GM18873 (cell line): ENCODE measurements around the gene COMP.

Source experiments
- ATAC-seq: cut with Tn5 transposase; IDR thresholded peaks from one replicate; pipeline ENCODE4 v1.9.1; 2021; ENCODE audit warnings: mild to moderate bottlenecking, moderate library complexity, moderate number of reproducible peaks; ENCODE audit not compliant: unreplicated experiment, low FRiP score

The COMP gene

DNA sequence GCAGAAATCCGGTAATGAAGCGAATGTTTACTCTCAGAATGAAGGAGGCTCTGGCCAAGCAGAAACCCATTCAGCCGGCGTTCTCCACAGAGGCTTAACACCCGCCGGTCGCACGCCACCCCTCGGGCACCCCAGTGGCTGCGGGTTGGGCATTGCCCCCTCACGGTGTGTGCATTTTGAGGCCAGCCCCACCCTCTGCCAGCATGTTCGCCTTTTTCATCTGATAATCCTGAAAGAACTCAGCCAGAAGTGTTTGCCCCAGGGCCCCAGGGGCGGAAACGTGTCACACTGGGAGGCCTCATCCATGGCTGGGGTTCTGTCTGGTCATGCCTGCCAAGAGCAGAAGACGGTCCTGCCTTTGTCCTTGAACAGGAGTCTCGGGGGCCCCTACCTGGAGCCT lies 34.2 kb downstream of the COMP start:
- no peak for ATAC-seq

- ATAC-seq: no peak
These were observed 36.6 kb downstream of the COMP start for GRCh38 chr19:18754501-18754900.

DNA sequence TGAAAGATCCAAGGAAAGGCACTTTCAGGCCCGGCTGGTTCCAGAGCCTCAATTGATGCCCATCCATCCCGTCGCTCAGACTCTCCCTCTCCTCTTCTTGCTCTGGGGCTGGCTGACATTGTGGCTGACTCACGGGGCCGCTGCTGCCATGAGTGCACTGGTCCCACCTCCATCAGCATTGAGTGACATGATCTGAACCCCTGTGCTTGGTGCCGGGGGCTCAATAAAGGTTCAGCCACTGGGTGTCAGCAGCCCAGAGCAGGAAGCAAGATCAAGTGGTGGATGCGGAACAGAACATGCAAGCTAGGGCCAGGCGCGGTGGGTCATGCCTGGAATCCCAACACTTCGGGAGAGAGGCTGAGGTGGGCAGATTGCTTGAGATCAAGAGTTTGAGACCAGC lies 39.5 kb downstream of the COMP start:
- no peak for ATAC-seq

DNA sequence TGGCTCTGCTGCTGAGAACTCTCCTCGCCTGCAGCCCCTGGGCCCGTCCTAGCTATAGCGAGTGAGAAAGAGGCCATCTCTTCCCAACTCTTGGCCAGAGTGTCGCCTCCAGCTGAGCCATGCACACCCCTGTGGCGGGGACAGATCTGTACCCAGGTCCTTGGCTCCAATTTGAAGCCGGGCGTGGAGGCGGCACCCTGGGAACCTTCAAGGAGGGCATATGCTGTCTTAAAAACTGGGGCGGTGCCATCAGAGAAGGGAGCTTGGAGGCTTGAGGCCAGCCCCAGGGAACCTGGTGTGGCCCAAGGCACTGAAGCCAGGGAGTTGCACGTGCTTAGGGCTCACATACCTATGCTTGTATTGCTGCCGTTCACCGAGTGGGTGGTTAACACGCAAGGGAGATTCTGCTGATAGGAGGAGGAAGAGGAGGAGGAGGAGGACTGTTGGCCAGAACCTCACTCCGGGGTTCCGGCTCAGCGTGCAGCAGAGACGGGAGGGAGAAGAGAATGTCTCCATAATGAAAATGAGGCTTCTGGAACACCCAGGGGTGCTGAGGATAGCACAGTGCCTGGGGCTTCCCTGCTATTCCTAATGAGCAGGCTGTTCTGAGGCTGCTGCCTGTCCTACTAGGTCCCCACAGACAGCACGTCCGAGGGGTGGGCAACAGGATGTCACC lies 40.7 kb downstream of the COMP start:
- ATAC-seq: no peak

DNA sequence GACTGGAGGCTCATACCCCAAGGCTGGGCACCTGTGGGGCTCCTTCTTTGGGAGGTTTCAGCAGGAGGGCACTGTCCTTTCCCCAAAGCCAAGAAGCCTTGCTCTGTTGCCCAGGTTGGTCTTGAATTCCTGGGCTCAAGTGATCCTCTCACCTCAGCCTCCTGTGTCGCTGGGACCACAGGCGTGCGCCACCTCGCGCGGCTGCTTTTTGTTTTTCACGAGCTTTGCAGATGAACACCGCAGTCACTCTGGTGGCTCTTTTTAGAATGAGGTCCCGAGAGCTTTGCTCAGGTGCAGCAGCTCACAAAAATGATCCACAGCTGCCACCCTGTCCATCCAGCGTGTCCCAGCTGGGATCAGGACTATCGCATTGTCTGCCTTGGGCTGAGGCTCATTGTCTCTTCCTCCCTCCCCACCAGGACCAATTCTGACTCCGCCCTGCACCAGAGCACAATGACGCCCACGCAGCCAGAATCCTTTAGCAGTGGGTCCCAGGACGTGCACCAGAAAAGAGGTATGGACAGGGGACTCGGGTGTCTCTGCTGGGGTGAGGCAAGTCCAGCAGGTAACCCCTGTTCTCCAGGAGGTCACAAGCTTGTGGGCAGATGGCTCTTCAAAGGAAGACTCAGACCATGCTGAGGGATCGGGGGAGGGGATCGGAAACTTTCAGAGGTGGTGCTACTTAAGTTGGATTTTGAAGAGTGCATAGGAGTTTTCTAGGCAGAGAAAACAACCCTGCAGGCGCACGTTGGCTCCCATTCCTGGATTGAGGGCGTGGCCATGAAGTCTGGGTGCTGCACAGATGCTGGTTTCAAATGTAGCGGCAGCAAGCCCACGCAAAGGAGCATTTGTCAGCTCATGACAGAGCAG lies 41.5 kb downstream of the COMP start:
- no peak for ATAC-seq

GRCh38 chr19:18746401-18747325 lies 44.4 kb downstream of the COMP start:
- no peak for ATAC-seq

- no peak for ATAC-seq
These were observed 45.2 kb downstream of the COMP start for GRCh38 chr19:18745931-18746330.

DNA sequence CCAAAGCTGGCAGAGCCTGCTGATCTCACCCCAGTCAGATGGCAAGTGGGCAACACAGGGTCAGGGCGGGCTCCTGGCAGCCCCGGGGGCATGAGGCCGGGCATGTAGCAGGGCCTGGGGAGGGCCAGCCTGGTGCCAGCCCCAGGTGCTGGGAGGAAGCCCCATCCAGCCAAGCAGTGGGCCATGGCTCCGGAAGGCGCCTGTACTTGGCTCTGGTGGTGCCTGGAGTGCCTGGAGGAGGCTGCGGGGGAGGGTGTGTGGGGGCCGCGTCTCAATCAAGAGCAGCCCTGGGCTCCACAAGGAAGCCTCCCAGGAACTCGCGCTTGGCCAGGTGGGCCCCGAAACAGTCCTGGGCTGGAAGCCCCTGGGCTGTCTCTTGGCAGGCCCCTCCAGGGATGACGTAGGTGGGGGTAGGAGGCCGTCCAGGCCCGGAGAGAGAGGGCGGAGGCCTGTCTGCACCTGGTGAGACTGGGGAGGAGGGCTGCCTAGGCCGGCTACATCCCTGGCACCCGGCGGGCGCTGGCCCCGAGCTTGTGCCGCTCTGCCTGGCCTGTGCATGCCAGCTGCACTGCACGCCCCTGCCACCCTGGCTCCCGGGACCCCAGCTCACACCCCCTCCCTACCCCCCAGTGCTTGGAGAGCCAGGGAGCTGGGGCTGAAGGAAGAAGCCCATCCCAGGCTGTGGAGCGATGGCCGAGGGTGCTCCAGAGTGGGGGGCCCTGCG lies 45.9 kb downstream of the COMP start:
- ATAC-seq: no peak

DNA sequence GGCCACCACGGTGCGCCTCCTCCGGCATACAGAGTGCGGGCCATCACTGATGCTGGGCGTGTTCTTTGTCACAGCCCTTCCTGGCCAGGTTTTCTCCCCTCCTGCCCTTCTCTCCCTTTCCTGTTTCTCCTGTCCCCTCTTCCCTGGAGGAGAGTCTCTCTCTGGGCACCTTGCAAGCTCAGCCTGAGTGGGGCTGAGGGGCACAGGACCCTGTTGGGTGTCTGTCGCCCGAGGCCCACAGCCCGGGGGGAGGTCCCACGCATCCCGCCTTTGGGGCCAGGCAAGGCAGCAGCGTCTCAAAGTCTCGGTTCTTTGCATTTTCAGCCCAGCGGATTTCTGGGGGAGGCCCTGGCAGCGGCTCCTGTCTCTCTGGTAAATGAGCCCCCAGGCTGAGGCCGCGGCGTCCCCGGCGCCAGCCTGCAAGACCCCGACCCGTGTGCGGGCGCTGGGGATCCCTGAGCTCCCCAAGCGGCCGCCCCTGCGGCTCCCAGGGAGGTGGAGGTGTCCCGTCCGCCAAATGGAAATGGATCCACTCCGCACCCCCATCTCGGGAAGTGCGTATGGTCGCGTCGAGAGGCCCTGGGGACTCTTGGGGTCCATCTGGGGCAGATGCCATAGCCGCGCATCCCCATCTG lies 47.2 kb downstream of the COMP start:
- ATAC-seq: no peak

- no peak for ATAC-seq
These were observed 48.0 kb downstream of the COMP start for GRCh38 chr19:18742838-18743783.

DNA sequence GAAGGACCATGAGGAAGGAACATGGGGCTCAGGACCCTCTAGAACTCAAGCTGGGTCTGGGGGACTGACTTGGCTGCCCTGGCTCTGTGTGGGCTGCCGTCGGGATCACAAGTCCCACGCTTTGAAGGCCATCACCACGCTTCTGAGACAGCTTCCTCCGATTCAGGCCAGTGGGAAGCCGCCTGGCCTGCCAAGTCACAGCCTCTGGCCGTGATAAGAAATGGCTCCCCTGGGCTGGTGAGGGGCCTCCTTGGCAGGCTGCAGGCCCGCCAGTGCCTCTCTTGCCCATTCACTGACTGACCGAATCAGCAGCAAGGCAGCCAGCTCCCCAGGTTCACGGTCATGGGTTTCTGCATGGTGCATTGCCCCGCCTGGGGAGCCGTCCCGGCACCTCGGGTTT lies 48.8 kb downstream of the COMP start:
- ATAC-seq: no peak

GRCh38 chr19:18741124-18742121 lies 49.7 kb downstream of the COMP start:
- no peak for ATAC-seq

DNA sequence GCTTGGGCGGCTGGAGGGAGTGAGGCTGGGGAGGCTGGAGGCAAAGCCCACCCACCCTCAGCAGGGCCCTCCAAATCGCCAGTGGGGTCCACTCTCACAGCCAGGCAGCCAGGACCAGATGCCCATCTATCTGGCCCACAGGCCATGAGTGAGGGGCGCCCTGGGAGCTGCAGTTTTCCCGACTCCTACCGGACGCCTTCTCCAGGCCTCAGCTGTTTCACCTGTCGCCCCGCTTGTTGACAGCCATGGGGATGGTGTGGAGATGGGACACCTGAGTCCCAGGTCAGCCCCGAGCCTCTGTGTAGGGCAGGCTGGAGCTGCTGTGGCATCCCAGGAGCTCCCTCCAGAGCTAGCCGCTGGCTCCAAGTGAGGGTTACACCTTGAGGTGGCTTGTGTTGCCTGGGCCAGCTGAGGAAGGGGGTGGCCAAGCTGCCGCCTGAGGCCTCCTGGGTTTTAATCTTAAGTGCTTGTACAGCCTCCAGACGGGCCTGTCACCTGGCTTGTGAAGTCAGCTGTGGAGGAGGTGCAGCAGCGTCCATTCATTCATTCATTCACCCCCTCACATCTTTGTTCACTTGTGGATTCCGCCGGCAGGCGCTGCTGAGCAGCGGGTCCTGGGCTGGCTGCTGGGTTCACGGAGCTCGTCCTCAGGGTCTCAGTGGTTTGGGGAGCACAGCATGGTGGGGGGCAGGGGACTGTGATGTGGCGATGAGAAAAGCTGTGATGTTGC lies 52.0 kb downstream of the COMP start:
- no peak for ATAC-seq

GRCh38 chr19:18737954-18738351 lies 53.2 kb downstream of the COMP start:
- no peak for ATAC-seq

- no peak for ATAC-seq
These were observed 53.7 kb downstream of the COMP start for GRCh38 chr19:18737337-18737953.
